ENCODE results near the gene NDUFAF2. TPM values are rescaled to one million over a fixed set of nuclear protein-coding genes. Genes with fewer than 3 reads are reported as not detected.
"Not testable (repeated sequence)": the region's sequence is repeated elsewhere in the genome, so short reads cannot be mapped to it uniquely, and the experiment has no call there.

The NDUFAF2 gene
- total and polyA plus RNA-seq, 2 of the 8 experiments (the other 6 are each of a cell fraction or from before 2014, with no cell fraction given), result 10.7 to 46.5 TPM

GRCh38 chr5:61186634-61187033, 241.6 kb downstream of the NDUFAF2 start (continued):
- TF ChIP-seq E2F6 (IDR thresholded peaks at IDR 0.05), result no peak
- no peak for TF ChIP-seq RNF2 (IDR thresholded peaks at IDR 0.05; ENCODE audit: borderline replicate concordance, low read depth, low read length, missing control alignments, poor library complexity, severe bottlenecking)
- no peak for TF ChIP-seq RFX5 (IDR thresholded peaks at IDR 0.05; ENCODE audit: borderline replicate concordance, low read depth, low read length)

GRCh38 chr5:61187352-61187751, 242.3 kb downstream of the NDUFAF2 start:
- H3K56ac ChIP-seq (replicated peaks; ENCODE audit: insufficient read length, low read depth, low read length); H3K36me3 ChIP-seq (ENCODE audit: control insufficient read depth in 2 of 4, insufficient read depth in 4 of 4, low read length in 3 of 4); H3K14ac ChIP-seq (ENCODE audit: insufficient read length); H3K4me1 ChIP-seq (replicated peaks in 1 of 4; ENCODE audit: control insufficient read depth in 3 of 4, insufficient read depth in 4 of 4, low read length in 3 of 4); H2BK120ac ChIP-seq (replicated peaks; ENCODE audit: low read depth, low read length); H3K4me2 ChIP-seq (ENCODE audit: insufficient read depth in 1 of 2, low read depth in 2 of 2, low read length in 2 of 2); H3K27ac ChIP-seq (ENCODE audit: low read depth, low read length); H3K9ac ChIP-seq (replicated peaks in 1 of 4; ENCODE audit: extremely low read depth in 1 of 4, low read depth in 3 of 4, low read length in 3 of 4); H3K4me3 ChIP-seq (ENCODE audit: extremely low read depth in 1 of 4, insufficient read depth in 2 of 4, low read depth in 3 of 4, low read length in 4 of 4); H3K23me2 ChIP-seq (ENCODE audit: low read depth, low read length); H3K9me3 ChIP-seq (ENCODE audit: insufficient read depth in 2 of 2, low read depth in 1 of 2, low read length in 1 of 2); H4K91ac ChIP-seq (replicated peaks; ENCODE audit: insufficient read length, low read length); H2BK15ac ChIP-seq (ENCODE audit: low read length); H3K4ac ChIP-seq (replicated peaks; ENCODE audit: insufficient read length, low read depth, low read length); H2BK12ac ChIP-seq (ENCODE audit: low read depth, low read length); H3K18ac ChIP-seq (ENCODE audit: extremely low read depth, low read length); CTCF ChIA-PET (ENCODE audit: partially characterized antibody); H2AK5ac ChIP-seq (ENCODE audit: low read depth, low read length); H3K79me2 ChIP-seq (ENCODE audit: control insufficient read depth in 1 of 2, insufficient read depth in 2 of 2, low read length in 2 of 2); FAIRE-seq; H3K79me1 ChIP-seq (ENCODE audit: low read depth, low read length); H2BK5ac ChIP-seq (ENCODE audit: low read depth, low read length); DNase-seq (ENCODE audit: low read depth in 1 of 2, low spot score in 2 of 2); H4K20me1 ChIP-seq (replicated peaks in 1 of 2; ENCODE audit: control insufficient read depth in 1 of 2, insufficient read depth in 2 of 2, low read length in 2 of 2); H3K27me3 ChIP-seq (replicated peaks in 1 of 4; ENCODE audit: control insufficient read depth in 3 of 4, extremely low read depth in 1 of 4, insufficient read depth in 3 of 4, low read length in 3 of 4); H4K8ac ChIP-seq (ENCODE audit: extremely low read depth, insufficient read depth, low read length); H4K5ac ChIP-seq (ENCODE audit: insufficient read length, low read depth, low read length); H2BK20ac ChIP-seq (ENCODE audit: low read length); H3K23ac ChIP-seq (ENCODE audit: insufficient read length); H2AFZ ChIP-seq (ENCODE audit: low read length): not testable (repeated sequence)
- POLR2A ChIA-PET (ENCODE audit: partially characterized antibody), result interaction anchor here (0.6 kb wide), 1 partner anchor 461 kb away, joined by 4 read pairs; no protein-coding TSS in a partner anchor
